Measurements from ENCODE around the gene FKTN. TPM values are rescaled to one million over a fixed set of nuclear protein-coding genes. Genes with fewer than 3 reads are reported as not detected.

The FKTN gene
- total RNA-seq (ENCODE audit: low replicate concordance) = 9.4 and 15.1 TPM in 2 replicates

GRCh38 chr9:105557804-105558610 lies at the start of gene FKTN:
Gene FKTN, plus strand, starts transcription at chr9:105558131. Its CDS starts 16,902 bp downstream, at chr9:105575033.

GRCh38 chr9:105662184-105663104 lies 104.5 kb downstream of the FKTN start, which contains the start of gene TAL2:
Gene TAL2, plus strand, starts transcription at chr9:105662457. Its CDS starts 40 bp downstream, at chr9:105662497.

Other genes starting within 250 kb of the FKTN start
- gene FSD1L, start 110.1 kb upstream of the FKTN start, total RNA-seq (ENCODE audit: low replicate concordance) = 1.8 and 4.1 TPM in 2 replicates
- gene TAL2, start 104.3 kb downstream of the FKTN start, total RNA-seq (ENCODE audit: low replicate concordance) = 0.23 TPM in 1 of 2 replicates, not detected in the other
- 8.3 and 21.5 TPM in 2 replicates for gene TMEM38B, start 136.4 kb downstream of the FKTN start, total RNA-seq (ENCODE audit: low replicate concordance)

Measured in smooth muscle cell of the coronary artery (primary cell).